RWPE2 (cell line): Measurements from ENCODE around the gene ARRDC2.
"Not testable (repeated sequence)": the region's sequence is repeated elsewhere in the genome, so short reads cannot be mapped to it uniquely, and the experiment has no call there.

Source experiments
- ATAC-seq: fragments of 200-7000 bp; cut with Tn5 transposase; 3 replicates; pipeline ENCODE4 v1.9.1; 2021; ENCODE audit warnings: low read depth
- DNase-seq: peaks from one replicate; pipeline ENCODE4 v3.0.0-alpha.2; 2020; ENCODE audit warnings: low spot score
- H3K27ac ChIP-seq: fragments of 450-650 bp; 2 replicates; pipeline ENCODE4 v1.5.1; 2017; ENCODE audit warnings: mild to moderate bottlenecking; ENCODE audit not compliant: poor library complexity, severe bottlenecking
- H3K27me3 ChIP-seq: fragments of 250-450 bp; sonication (Bioruptor Pico); 2 replicates; pipeline ENCODE4 v1.5.1; 2021; ENCODE audit warnings: mild to moderate bottlenecking, moderate library complexity; ENCODE audit not compliant: insufficient read depth, poor library complexity, severe bottlenecking
- H3K36me3 ChIP-seq: fragments of 250-450 bp; sonication (Bioruptor Pico); 2 replicates; pipeline ENCODE4 v1.5.1; 2020; ENCODE audit warnings: low read depth, mild to moderate bottlenecking, moderate library complexity
- H3K4me1 ChIP-seq: fragments of 250-450 bp; sonication (Bioruptor Pico); 2 replicates; pipeline ENCODE4 v1.5.1; 2021; ENCODE audit warnings: mild to moderate bottlenecking, moderate library complexity; ENCODE audit not compliant: insufficient read depth, poor library complexity, severe bottlenecking
- H3K4me3 ChIP-seq: fragments of 250-450 bp; sonication (Bioruptor Pico); 2 replicates; pipeline ENCODE4 v1.5.1; 2021; ENCODE audit warnings: mild to moderate bottlenecking, moderate library complexity; ENCODE audit not compliant: severe bottlenecking
- H3K9me3 ChIP-seq: fragments of 250-450 bp; sonication (Bioruptor Pico); 2 replicates; pipeline ENCODE4 v1.5.1; 2021; ENCODE audit warnings: mild to moderate bottlenecking, moderate library complexity; ENCODE audit not compliant: severe bottlenecking
- TF ChIP-seq, protein P1 (sequence below): fragments of 450-650 bp; IDR thresholded peaks from one replicate; pipeline ENCODE4 v1.5.1; 2017; ENCODE audit warnings: mild to moderate bottlenecking, moderate library complexity; ENCODE audit not compliant: poor library complexity, severe bottlenecking

The ARRDC2 gene

DNA sequence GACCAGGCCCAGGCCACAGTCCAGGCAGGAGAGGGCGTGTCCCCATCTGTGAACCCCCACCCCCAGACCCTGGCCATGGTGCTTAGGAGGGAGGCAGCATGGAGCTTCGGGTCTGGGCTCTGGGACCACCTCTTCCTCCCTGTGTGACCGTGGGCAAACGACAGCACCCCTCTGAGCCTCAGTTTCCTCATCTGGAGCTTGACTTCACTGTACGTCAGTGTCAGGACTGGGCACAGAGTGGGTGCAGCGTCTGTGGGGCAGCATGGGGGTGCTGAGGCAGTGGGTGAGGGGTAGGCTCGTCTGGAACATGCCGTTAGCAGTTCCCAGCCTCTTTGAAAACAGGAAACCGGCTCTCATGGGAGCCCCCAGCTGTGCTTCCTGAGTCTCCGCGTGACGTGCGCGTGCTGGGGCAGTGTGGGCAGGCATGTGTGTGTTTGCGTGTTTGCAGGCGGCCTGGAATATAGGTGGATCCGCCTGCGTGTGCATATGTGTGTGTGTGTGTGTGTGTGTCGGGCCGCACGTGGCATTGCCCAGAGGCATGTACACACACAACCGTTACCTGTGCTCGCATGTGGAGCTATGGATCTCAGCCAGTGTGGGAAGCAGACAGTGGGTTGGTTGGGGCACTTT is 15.8 kb downstream of the ARRDC2 start:
- no peak for DNase-seq
- Histone ChIP-seq H3K36me3 (no peaks in the 10 kb centered on the region), H3K27me3 (no peaks in the 10 kb centered on the region), H3K4me1 (peaks cover 11% of the 10 kb centered on the region), H3K9me3 (no peaks in the 10 kb centered on the region), H3K4me3 (no peak overlapping the region), H3K27ac (no peak overlapping the region)
- TF ChIP-seq, protein P1, sequence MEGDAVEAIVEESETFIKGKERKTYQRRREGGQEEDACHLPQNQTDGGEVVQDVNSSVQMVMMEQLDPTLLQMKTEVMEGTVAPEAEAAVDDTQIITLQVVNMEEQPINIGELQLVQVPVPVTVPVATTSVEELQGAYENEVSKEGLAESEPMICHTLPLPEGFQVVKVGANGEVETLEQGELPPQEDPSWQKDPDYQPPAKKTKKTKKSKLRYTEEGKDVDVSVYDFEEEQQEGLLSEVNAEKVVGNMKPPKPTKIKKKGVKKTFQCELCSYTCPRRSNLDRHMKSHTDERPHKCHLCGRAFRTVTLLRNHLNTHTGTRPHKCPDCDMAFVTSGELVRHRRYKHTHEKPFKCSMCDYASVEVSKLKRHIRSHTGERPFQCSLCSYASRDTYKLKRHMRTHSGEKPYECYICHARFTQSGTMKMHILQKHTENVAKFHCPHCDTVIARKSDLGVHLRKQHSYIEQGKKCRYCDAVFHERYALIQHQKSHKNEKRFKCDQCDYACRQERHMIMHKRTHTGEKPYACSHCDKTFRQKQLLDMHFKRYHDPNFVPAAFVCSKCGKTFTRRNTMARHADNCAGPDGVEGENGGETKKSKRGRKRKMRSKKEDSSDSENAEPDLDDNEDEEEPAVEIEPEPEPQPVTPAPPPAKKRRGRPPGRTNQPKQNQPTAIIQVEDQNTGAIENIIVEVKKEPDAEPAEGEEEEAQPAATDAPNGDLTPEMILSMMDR = no peak
- ATAC-seq = no peak

DNA sequence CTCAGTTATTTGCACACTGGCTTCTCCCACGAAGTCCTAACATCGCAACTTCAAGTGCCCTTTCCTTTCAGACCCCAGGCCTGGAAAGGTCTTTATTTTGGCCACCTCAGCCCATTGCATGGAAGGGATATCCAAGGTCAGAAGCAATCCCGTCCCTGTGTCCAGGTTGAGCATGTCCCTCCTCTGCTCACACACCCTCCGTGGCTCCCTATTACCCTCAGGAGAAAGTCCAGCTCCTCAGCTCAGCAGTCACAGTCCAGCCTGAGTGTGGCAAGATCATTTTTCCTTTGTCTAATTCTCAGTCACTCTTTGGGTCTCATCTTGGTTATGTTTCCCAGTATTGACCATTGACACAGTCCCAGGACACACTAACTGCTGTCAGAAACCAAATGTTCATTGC is 19.2 kb downstream of the ARRDC2 start:
- no peak for DNase-seq
- TF ChIP-seq, protein P1 = no peak
- Histone ChIP-seq H3K9me3 (no peaks in the 10 kb centered on the region), H3K36me3 (no peaks in the 10 kb centered on the region), H3K27me3 (no peaks in the 10 kb centered on the region), H3K4me3 (no peak overlapping the region), H3K27ac (no peak overlapping the region), H3K4me1 (no peaks in the 10 kb centered on the region)
- no peak for ATAC-seq

DNA sequence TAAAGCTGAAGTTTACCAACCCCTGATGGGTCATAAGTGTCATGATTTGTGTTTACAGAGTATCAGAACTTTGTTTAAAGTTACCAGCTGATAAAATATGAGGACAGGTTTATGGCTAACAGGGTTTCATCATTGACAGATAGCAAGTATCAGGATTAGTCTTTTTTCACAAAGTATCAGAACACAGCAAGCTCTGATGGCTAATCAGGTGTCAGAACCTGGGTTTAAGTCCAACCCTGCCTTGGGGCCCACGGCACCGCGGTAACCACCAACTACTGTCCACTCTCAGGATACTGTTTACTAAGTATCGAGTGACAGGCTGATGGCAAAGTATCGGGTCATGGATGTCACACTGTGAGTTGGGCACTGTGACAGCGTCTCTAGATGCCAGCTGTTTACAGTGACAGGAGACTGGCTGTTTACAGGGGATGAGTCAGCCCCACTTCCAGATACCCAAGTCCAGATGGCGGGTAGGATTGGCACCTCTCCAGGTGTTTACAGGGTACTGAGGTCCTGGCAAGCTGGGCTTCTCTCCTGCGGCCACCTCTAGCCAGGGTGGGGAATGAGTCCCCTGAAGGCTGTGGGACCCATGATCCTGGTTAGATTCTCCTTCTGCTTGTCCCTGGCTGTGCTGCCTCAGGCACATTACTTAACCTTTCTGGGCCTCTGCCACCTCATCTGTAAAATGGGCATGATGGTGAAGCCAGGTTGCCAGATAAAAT is 21.8 kb downstream of the ARRDC2 start:
- no peaks in the 10 kb centered on the region for H3K4me1 ChIP-seq
- TF ChIP-seq, protein P1 = no peak
- no peak overlapping the region for H3K27ac ChIP-seq
- H3K4me3 ChIP-seq = no peak overlapping the region
- no peaks in the 10 kb centered on the region for H3K9me3 ChIP-seq
- H3K27me3 ChIP-seq = no peaks in the 10 kb centered on the region
- ATAC-seq (no peak), DNase-seq (no peak)
- H3K36me3 ChIP-seq = no peaks in the 10 kb centered on the region

DNA sequence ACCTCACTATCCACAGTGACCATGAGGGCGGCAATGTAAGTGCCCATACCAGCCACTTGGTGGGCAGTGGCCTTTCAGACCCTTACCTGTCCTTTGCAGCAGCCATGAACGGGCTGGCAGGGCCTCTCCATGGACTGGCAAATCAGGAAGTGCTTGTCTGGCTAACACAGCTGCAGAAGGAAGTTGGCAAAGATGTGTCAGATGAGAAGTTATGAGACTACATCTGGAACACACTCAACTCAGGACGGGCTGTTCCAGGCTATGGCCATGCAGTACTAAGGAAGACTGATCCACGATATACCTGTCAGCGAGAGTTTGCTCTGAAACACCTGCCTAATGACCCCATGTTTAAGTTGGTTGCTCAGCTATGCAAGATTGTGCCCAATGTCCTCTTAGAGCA is 23.4 kb downstream of the ARRDC2 start:
- H3K4me3 ChIP-seq, ATAC-seq, H3K36me3 ChIP-seq, H3K4me1 ChIP-seq, H3K27me3 ChIP-seq, H3K27ac ChIP-seq, H3K9me3 ChIP-seq, DNase-seq: not testable (repeated sequence)

DNA sequence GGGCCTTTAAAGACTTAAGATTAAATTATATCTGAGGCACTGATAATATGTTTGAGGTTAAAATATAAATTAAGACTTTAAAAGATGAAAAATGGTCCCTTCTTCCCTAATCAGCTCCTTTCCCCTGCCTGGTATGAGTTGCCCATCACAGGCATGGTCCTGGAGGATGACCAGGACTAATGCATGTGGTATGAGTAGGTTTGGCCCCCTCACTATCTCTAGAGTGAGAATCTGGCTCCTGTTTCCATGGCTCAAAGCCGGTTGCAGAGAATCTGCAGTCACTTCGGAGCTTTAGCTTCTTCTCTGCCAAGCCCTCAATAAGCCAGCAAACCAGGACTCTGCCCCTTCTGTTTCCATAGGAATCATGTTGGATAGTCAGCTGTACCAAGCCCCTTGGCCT is 24.1 kb downstream of the ARRDC2 start:
- not testable (repeated sequence) for H3K27ac ChIP-seq, ATAC-seq, H3K27me3 ChIP-seq

DNA sequence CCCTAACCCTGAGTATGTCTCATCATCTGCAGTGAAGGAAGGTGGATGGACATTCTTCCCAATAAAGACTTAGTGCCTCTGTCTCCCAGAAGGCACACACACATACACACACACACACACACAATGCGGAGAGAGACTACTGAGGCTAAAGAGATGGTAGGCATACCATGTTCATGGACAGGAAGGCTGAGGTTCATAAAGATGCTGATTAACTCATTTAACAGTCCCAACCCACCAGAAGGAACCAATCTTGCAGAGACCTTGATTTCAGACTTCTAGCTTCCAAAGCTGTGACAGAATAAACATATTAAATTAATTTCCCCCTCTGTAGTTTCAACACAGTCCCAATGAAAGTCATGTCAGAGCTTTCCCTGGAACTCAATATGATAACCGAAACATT is 33.1 kb downstream of the ARRDC2 start:
- no peaks in the 10 kb centered on the region for H3K9me3 ChIP-seq
- DNase-seq = no peak
- H3K4me1 ChIP-seq = peaks cover 6% of the 10 kb centered on the region
- no peaks in the 10 kb centered on the region for H3K36me3 ChIP-seq
- TF ChIP-seq, protein P1 = no peak
- H3K27me3 ChIP-seq = no peaks in the 10 kb centered on the region
- no peak overlapping the region for H3K4me3 ChIP-seq
- ATAC-seq = no peak
- H3K27ac ChIP-seq = no peak overlapping the region

More for the DNA sequence above, 24.1 kb downstream of the ARRDC2 start:
- H3K9me3 ChIP-seq, H3K4me1 ChIP-seq, H3K36me3 ChIP-seq, H3K4me3 ChIP-seq, DNase-seq: not testable (repeated sequence)
